B cell (primary cell): ENCODE measurements around the gene DNAJC8. TPM values are rescaled to one million over a fixed set of nuclear protein-coding genes. Genes with fewer than 3 reads are reported as not detected.

Experiments
- ATAC-seq: fragments of 200-7000 bp; cut with Tn5 transposase; one replicate; pipeline ENCODE4 v1.10.0; 2021; ENCODE audit warnings: low read depth, mild to moderate bottlenecking, moderate number of reproducible peaks, moderate library complexity
- CTCF ChIA-PET: fragments of 350-600 bp; sonication (Branson Sonifier 250); formaldehyde crosslinking; loops from one replicate; lab custom pipeline; 2021; ENCODE audit warnings: antibody characterized with exemption, inconsistent platforms; lab: Charles Lee
- POLR2A ChIA-PET: fragments of 350-600 bp; sonication (Branson Sonifier 250); formaldehyde crosslinking; loops from one replicate; lab custom pipeline; 2021; ENCODE audit warnings: antibody characterized with exemption; lab: Charles Lee
- DNase-seq: peaks from one replicate; pipeline ENCODE4 v3.0.0; 2013
- H2AFZ ChIP-seq: 2 replicates; pipeline ENCODE4 v1.6.1; 2012; ENCODE audit warnings: mild to moderate bottlenecking, low read depth, low read length; ENCODE audit not compliant: insufficient read depth, poor library complexity, severe bottlenecking
- H3K27ac ChIP-seq, 2 donors: 1 replicate in 1 of 2; 2 replicates in 1 of 2; pipeline ENCODE4 v1.5.1; 2012 to 2013; ENCODE audit warnings: low read length in 2 of 2, mild to moderate bottlenecking in 2 of 2, moderate library complexity in 1 of 2
- H3K27me3 ChIP-seq, 4 experiments: fragments of 200-600 bp in 1 of 4; sonication (generic) in 1 of 4; replicated peaks in 1 of 4; 1 replicate in 2 of 4; 2 replicates in 2 of 4; pipeline versions ENCODE4 v1.6.1 to v1.7.0; 2013 to 2016; ENCODE audit warnings: low read length in 3 of 4, mild to moderate bottlenecking in 2 of 4, mixed read lengths in 1 of 4, moderate library complexity in 1 of 4; ENCODE audit not compliant: insufficient read depth in 4 of 4, control insufficient read depth in 3 of 4; ENCODE audit errors: control extremely low read depth in 1 of 4
- H3K36me3 ChIP-seq, 2 experiments: replicated peaks in 1 of 2; 1 replicate in 1 of 2; 2 replicates in 1 of 2; pipeline versions ENCODE4 v1.6.1 to v1.7.1; 2013; ENCODE audit warnings: low read length in 1 of 2; ENCODE audit not compliant: insufficient read depth in 2 of 2, control insufficient read depth in 1 of 2; ENCODE audit errors: control extremely low read depth in 1 of 2, extremely low read depth in 1 of 2
- H3K4me1 ChIP-seq, 2 donors: fragments of 200-600 bp in 1 of 2; sonication (generic) in 1 of 2; 1 replicate in 1 of 2; 2 replicates in 1 of 2; pipeline versions ENCODE4 v1.5.1 to v1.6.1; 2013 to 2017; ENCODE audit warnings: low read length in 2 of 2; ENCODE audit not compliant: control insufficient read depth in 2 of 2, insufficient read depth in 2 of 2
- H3K4me2 ChIP-seq: replicated peaks from 2 replicates; pipeline ENCODE3; 2012; ENCODE audit warnings: mild to moderate bottlenecking, low read depth, low read length; ENCODE audit not compliant: poor library complexity, severe bottlenecking
- H3K4me3 ChIP-seq, 5 experiments: fragments of 200-600 bp in 1 of 5; sonication (generic) in 1 of 5; 1 replicate in 3 of 5; 2 replicates in 2 of 5; pipeline versions ENCODE4 v1.5.1 to v1.7.0; 2011 to 2016; ENCODE audit warnings: low read length in 4 of 5, mild to moderate bottlenecking in 4 of 5, low read depth in 2 of 5, control low read depth in 1 of 5, moderate library complexity in 1 of 5; ENCODE audit not compliant: insufficient read depth in 1 of 5; ENCODE audit errors: control extremely low read depth in 1 of 5, extremely low read depth in 1 of 5
- H3K79me2 ChIP-seq: fragments of 200-600 bp; sonication (generic); one replicate; pipeline ENCODE4 v1.6.0; 2016; ENCODE audit warnings: low read length; ENCODE audit not compliant: control insufficient read depth, insufficient read depth
- H3K9ac ChIP-seq: fragments of 200-600 bp; sonication (generic); 2 replicates; pipeline ENCODE4 v1.6.1; 2017; ENCODE audit warnings: mild to moderate bottlenecking, low read length, moderate library complexity
- H3K9me3 ChIP-seq, 3 donors: one replicate each; pipeline versions ENCODE4 v1.6.1 to v1.7.1; 2013; ENCODE audit warnings: low read length in 2 of 3; ENCODE audit not compliant: control insufficient read depth in 2 of 3, insufficient read depth in 1 of 3; ENCODE audit errors: control extremely low read depth in 1 of 3
- H4K20me1 ChIP-seq: 2 replicates; pipeline ENCODE4 v1.6.0; 2012; ENCODE audit warnings: mild to moderate bottlenecking, low read length; ENCODE audit not compliant: insufficient read depth, control insufficient read depth, poor library complexity, severe bottlenecking
- H3K27ac Mint-ChIP-seq: one replicate; pipeline ENCODE4 v1.8.0; 2021; ENCODE audit warnings: mixed read lengths
- H3K27me3 Mint-ChIP-seq: one replicate; pipeline ENCODE4 v1.8.0; 2021; ENCODE audit warnings: mixed read lengths
- H3K4me1 Mint-ChIP-seq: one replicate; pipeline ENCODE4 v1.8.0; 2021; ENCODE audit warnings: mixed read lengths
- H3K4me3 Mint-ChIP-seq: one replicate; pipeline ENCODE4 v1.8.0; 2021; ENCODE audit warnings: mixed read lengths
- H3K9me3 Mint-ChIP-seq: one replicate; pipeline ENCODE4 v1.8.0; 2022; ENCODE audit warnings: mixed read lengths; ENCODE audit not compliant: insufficient read depth
- CTCF ChIP-seq: fragments of 200-600 bp; IDR thresholded peaks from one replicate; pipeline ENCODE4 v1.8.0; 2022; ENCODE audit warnings: antibody characterized with exemption, mild to moderate bottlenecking
- EZH2 ChIP-seq: IDR thresholded peaks from 2 replicates; pipeline ENCODE4 v1.6.1; 2012; ENCODE audit warnings: borderline replicate concordance, low read depth, mild to moderate bottlenecking, moderate library complexity, low read length; ENCODE audit not compliant: insufficient read depth, poor library complexity, severe bottlenecking
- whole genome bisulfite sequencing: methylation state at CpG from one replicate; pipeline ENCODE4 v1.1.5; 2013; ENCODE audit warnings: missing lambda C conversion rate; ENCODE audit not compliant: insufficient coverage; 5-methylcytosine and 5-hydroxymethylcytosine counted together
- intact Hi-C: fragments of 100-400 bp; cut with micrococcal nuclease; formaldehyde crosslinking; loops from one replicate; pipeline ENCODE4 v1.10.0; 2022
- polyA plus RNA-seq: library from polyadenylated mRNA; depleted of rRNA; stranded (reverse); fragments of >200 nt; gene quantifications from 2 replicates; pipeline ENCODE4 v1.2.3, GENCODE V29; 2012
- total RNA-seq, 2 donors: library from RNA; stranded (reverse); fragments of 120-200 nt in 1 of 2; gene quantifications; 1 replicate in 1 of 2; 2 replicates in 1 of 2; pipeline versions ENCODE4 v1.2.3 to v1.2.4, GENCODE V29; 2013 to 2022

DNAJC8 gene
- total and polyA plus RNA-seq, 2 donors (not counting 1 experiment from before 2014, with no cell fraction given) = 26.3 to 74.6 TPM

GRCh38 chr1:28267633-28268032, 34.8 kb upstream of the DNAJC8 start:
- H3K27ac ChIP-seq = no peak overlapping the region
- H3K27ac Mint-ChIP-seq = no peak overlapping the region
- ATAC-seq (no peak), DNase-seq (no peak)
- H3K27me3 ChIP-seq = no peaks in the 10 kb centered on the region
- H3K27me3 Mint-ChIP-seq = no peaks in the 10 kb centered on the region
- H3K4me1 Mint-ChIP-seq = no peaks in the 10 kb centered on the region
- ChIA-PET CTCF (no interaction called here), POLR2A (no interaction called here)
- H3K4me3 ChIP-seq = no peak overlapping the region
- H3K79me2 ChIP-seq = peaks cover 21% of the 10 kb centered on the region
- H3K9ac ChIP-seq = no peak overlapping the region
- H3K4me2 ChIP-seq = no peak overlapping the region
- no peak overlapping the region for H3K4me3 Mint-ChIP-seq
- no peaks in the 10 kb centered on the region for H3K4me1 ChIP-seq
- no peak overlapping the region for H2AFZ ChIP-seq
- intact Hi-C loops = no loop called here
- peaks cover 3 to 5% of the 10 kb centered on the region in 2 experiments for H3K36me3 ChIP-seq
- WGBS = 100% methylated on average over 1 of the region's 2 CpGs
- H3K9me3 Mint-ChIP-seq = no peaks in the 10 kb centered on the region
- TF ChIP-seq CTCF (no peak), EZH2 (no peak)
- no peaks in the 10 kb centered on the region for H3K9me3 ChIP-seq
- peaks cover 8% of the 10 kb centered on the region for H4K20me1 ChIP-seq

GRCh38 chr1:28266920-28267322, 34.1 kb upstream of the DNAJC8 start:
- 96% methylated on average over 3 of the region's 5 CpGs for WGBS
- Histone ChIP-seq H3K4me1 (no peaks in the 10 kb centered on the region), H3K27ac (no peak overlapping the region), H3K4me2 (no peak overlapping the region), H3K36me3 (peaks cover under 1 to 1% of the 10 kb centered on the region in 2 experiments), H3K4me3 (no peak overlapping the region), H3K79me2 (peaks cover 26% of the 10 kb centered on the region), H3K27me3 (no peaks in the 10 kb centered on the region), H2AFZ (no peak overlapping the region), H3K9ac (no peak overlapping the region), H3K9me3 (no peaks in the 10 kb centered on the region), H4K20me1 (peaks cover 8% of the 10 kb centered on the region)
- no peak for TF ChIP-seq EZH2
- no peak for TF ChIP-seq CTCF
- ChIA-PET POLR2A (no interaction called here), CTCF (interaction anchor here (7.9 kb wide), 1 partner anchor 17 kb away, joined by 64 read pairs; no protein-coding TSS in a partner anchor)
- no peak overlapping the region for H3K27ac Mint-ChIP-seq
- intact Hi-C loops = no loop called here
- no peak overlapping the region for H3K4me3 Mint-ChIP-seq
- no peaks in the 10 kb centered on the region for H3K4me1 Mint-ChIP-seq
- no peaks in the 10 kb centered on the region for H3K27me3 Mint-ChIP-seq
- H3K9me3 Mint-ChIP-seq = no peaks in the 10 kb centered on the region
- DNase-seq (no peak), ATAC-seq (no peak)
